ENCODE data around the gene HDAC9. TPM values are rescaled to one million over a fixed set of nuclear protein-coding genes. Genes with fewer than 3 reads are reported as not detected.

Gene HDAC9
- total RNA-seq, 1 donor, result 55.0 TPM

DNA sequence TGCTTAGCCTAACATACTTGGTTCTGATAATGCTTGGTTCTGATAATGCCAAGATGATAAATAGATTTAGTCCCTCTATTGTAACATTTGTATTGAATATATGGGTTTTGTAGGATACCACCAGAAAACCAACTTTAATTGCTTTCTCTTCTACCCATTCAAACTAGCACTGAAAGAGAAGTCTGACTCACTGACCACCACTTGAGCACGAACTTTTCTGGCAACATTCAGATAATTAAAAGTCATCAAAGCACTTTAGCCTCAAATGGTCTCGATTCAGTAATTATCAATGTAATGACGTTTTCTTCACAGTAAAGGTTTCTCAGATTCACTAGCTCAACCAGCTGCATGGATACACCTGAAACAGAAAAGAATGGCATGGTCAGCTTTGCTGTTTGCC, 63.0 kb downstream of the HDAC9 start:
- DNase-seq (ENCODE audit: low read depth), result no peak
- no peak overlapping the region for H3K4me3 ChIP-seq (ENCODE audit: low read depth, low read length)
- TF ChIP-seq, protein P1, sequence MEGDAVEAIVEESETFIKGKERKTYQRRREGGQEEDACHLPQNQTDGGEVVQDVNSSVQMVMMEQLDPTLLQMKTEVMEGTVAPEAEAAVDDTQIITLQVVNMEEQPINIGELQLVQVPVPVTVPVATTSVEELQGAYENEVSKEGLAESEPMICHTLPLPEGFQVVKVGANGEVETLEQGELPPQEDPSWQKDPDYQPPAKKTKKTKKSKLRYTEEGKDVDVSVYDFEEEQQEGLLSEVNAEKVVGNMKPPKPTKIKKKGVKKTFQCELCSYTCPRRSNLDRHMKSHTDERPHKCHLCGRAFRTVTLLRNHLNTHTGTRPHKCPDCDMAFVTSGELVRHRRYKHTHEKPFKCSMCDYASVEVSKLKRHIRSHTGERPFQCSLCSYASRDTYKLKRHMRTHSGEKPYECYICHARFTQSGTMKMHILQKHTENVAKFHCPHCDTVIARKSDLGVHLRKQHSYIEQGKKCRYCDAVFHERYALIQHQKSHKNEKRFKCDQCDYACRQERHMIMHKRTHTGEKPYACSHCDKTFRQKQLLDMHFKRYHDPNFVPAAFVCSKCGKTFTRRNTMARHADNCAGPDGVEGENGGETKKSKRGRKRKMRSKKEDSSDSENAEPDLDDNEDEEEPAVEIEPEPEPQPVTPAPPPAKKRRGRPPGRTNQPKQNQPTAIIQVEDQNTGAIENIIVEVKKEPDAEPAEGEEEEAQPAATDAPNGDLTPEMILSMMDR (IDR thresholded peaks at IDR 0.05; ENCODE audit: insufficient read depth, low read length), result no peak

DNA sequence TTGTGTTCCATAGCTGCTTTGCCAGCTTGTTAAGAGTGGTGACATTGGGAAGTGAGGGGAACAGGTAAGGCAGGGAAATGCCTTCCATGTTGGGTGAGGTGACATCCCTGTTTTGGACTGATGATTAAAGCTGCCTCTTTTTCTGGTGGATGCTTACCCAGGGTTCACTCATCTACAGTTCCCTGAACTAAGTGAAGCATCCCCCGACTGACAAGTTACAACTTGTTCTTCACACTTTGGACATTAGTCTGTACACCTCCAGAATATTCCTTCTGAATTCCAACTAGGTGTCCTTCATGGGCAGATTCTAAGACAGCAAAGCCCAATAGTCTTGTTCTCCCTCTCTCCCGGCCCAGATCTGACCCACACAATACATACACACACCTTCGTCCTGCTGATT, 63.4 kb downstream of the HDAC9 start:
- no peak for DNase-seq (ENCODE audit: low read depth)
- H3K4me3 ChIP-seq (ENCODE audit: low read depth, low read length), result no peak overlapping the region
- TF ChIP-seq, protein P1 (IDR thresholded peaks at IDR 0.05; ENCODE audit: insufficient read depth, low read length), result no peak

DNA sequence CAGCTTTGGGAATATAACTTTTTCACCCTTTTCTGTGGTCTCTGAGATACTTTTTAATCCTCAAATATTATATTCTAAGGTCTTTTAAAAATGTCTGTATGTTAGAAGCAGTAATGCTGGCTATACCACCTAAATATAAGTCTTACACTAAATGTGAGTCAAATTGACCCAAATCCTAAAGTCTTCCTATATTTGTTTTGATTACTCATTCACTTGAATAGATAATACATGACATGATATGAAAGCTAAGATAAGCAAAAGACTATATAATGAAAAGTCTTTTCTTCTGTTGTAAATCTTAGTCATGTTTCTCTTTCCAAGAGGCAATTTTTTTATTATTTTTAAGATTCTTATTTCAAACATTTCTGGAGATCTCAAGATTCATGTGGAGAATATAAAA, 64.2 kb downstream of the HDAC9 start:
- no peak for DNase-seq (ENCODE audit: low read depth)

DNA sequence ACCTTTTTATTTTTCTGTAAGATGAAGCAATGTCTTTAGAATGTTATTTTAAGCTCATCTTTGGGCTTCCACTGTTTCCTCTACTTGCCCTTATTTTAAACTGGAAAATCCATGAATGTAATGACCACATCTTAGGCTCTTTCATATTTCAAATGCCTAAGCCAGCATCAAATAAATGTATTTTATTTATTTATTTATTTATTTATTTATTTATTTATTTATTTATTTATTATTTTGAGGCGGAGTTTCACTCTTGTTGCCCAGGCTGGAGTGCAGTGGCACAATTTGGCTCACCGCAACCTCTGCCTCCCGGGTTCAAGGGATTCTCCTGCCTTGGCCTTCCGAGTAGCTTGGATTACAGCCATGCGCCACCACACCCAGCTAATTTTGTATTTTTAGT, 69.2 kb downstream of the HDAC9 start:
- H3K4me3 ChIP-seq (ENCODE audit: low read depth, low read length), result no peak overlapping the region
- TF ChIP-seq, protein P1 (IDR thresholded peaks at IDR 0.05; ENCODE audit: insufficient read depth, low read length), result no peak
- DNase-seq (ENCODE audit: low read depth), result no peak

More for the DNA sequence above, 64.2 kb downstream of the HDAC9 start:
- H3K4me3 ChIP-seq (ENCODE audit: low read depth, low read length), result no peak overlapping the region
- TF ChIP-seq, protein P1 (IDR thresholded peaks at IDR 0.05; ENCODE audit: insufficient read depth, low read length), result no peak

DNA sequence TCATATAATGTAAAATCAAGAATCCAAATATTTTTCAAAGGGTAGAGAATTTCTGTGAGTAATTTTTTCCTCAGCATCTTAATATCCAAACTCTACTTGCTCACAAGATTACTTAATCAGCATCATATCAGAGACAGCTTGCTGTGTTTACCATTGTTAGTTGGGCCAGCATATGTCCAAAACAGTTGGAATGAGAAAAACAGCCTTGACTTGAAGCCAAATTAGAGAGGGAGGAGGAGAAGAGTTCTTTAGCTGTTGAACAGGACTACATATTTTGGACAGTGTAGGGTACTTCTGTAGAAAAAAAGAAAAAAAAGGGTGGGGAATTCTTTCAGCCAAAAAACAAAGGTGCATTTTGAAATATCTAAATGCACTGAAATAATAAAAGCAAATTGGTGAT, 69.8 kb downstream of the HDAC9 start:
- TF ChIP-seq, protein P1 (IDR thresholded peaks at IDR 0.05; ENCODE audit: insufficient read depth, low read length), result no peak
- no peak overlapping the region for H3K4me3 ChIP-seq (ENCODE audit: low read depth, low read length)
- DNase-seq (ENCODE audit: low read depth), result no peak

DNA sequence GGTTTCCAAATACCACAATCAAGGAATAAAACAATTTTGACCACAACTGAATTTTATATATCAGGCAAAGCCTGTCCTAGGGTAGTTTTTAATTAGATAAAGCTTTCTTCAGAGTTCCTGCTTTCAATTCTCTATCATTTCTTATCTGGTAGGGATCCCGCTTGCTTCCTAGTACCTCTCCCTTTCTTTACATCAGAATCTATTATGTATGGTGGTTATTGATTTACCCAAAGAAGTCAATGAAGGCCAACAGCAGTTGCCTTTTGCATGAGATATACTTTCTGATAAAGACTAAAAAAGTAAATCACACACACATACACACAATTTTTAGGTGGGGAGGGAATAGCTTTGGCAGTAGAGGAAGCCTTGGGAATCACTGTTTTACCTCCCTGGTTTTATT, 70.7 kb downstream of the HDAC9 start:
- TF ChIP-seq, protein P1 (IDR thresholded peaks at IDR 0.05; ENCODE audit: insufficient read depth, low read length), result no peak
- no peak overlapping the region for H3K4me3 ChIP-seq (ENCODE audit: low read depth, low read length)
- DNase-seq (ENCODE audit: low read depth), result no peak

DNA sequence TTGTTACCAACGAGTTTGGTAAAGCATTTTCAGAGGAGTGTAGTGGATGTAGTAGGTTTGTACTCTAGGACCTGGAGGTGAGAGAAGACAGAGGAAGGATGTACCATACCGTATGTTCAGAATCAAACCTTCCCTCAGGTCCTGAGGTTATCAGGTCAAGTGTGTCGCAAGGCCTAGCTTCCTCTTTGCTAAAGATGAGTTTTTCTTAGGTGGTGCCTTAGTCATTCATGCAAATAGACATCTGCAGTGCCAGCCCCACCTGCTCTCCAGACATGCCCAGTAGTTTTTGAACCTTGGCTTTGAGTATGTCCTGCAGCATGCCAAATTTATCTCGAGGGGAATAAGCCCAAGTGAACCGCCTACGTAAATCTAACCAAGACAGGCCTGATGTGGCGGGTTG, 71.3 kb downstream of the HDAC9 start:
- no peak overlapping the region for H3K4me3 ChIP-seq (ENCODE audit: low read depth, low read length)
- TF ChIP-seq, protein P1 (IDR thresholded peaks at IDR 0.05; ENCODE audit: insufficient read depth, low read length), result no peak
- no peak for DNase-seq (ENCODE audit: low read depth)

All from fibroblast of the aortic adventitia (primary cell).